GM19395 (cell line): ENCODE measurements around the gene IL3.

Experiments used
- ATAC-seq: cut with Tn5 transposase; IDR thresholded peaks from one replicate; pipeline ENCODE4 v1.9.1; 2021; ENCODE audit warnings: mild to moderate bottlenecking, moderate library complexity; ENCODE audit not compliant: unreplicated experiment

Gene IL3

DNA sequence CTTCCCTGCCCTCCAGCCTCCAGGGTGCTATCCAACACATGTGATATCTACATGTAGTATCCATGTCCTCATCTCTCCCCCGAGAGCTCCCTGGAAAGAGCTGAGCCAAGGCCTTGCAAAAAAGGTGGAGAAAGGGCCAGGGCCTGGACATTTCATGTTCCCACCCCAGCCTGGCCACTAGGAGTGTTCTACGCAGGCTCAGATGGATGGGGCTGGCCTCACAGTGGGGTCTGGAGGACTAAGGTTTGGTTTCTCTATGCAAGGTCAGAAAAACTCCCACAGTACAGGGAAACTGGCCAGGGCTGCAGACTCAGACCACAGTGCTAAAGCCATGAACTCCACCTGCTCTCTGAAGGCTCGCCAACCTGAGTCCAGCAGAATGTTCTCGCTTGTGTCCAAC, 11.6 kb downstream of the IL3 start:
- no peak for ATAC-seq

DNA sequence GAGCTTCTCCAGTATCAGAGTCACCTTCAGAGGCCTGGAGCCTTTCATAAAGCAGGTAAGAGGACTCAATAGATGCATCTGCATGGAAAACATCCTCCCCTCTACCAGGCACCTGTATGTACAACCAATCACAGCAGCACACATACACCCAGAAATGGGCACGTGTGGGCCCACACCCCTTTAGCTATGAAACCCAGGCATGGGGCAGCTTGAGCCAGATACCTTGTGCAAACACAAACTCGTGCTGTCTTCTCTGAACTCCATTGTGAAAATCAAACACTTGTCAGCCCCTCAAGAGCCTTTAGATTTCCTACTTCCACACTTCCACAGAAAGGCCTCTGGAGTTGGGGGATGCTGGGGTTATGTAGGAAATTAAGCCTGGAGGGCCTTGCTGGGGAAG, 12.1 kb downstream of the IL3 start:
- no peak for ATAC-seq

DNA sequence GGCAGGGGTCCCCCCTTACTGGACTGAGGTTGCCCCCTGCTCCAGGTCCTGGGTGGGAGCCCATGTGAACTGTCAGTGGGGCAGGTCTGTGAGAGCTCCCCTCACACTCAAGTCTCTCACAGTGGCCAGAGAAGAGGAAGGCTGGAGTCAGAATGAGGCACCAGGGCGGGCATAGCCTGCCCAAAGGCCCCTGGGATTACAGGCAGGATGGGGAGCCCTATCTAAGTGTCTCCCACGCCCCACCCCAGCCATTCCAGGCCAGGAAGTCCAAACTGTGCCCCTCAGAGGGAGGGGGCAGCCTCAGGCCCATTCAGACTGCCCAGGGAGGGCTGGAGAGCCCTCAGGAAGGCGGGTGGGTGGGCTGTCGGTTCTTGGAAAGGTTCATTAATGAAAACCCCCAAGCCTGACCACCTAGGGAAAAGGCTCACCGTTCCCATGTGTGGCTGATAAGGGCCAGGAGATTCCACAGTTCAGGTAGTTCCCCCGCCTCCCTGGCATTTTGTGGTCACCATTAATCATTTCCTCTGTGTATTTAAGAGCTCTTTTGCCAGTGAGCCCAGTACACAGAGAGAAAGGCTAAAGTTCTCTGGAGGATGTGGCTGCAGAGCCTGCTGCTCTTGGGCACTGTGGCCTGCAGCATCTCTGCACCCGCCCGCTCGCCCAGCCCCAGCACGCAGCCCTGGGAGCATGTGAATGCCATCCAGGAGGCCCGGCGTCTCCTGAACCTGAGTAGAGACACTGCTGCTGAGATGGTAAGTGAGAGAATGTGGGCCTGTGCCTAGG, 13.0 kb downstream of the IL3 start, which contains the start of gene CSF2:
CSF2 (plus strand) TSS at position 559 of the 783 bp plus-strand sequence; CDS start at position 594, 35 bp downstream.
- no peak for ATAC-seq

DNA sequence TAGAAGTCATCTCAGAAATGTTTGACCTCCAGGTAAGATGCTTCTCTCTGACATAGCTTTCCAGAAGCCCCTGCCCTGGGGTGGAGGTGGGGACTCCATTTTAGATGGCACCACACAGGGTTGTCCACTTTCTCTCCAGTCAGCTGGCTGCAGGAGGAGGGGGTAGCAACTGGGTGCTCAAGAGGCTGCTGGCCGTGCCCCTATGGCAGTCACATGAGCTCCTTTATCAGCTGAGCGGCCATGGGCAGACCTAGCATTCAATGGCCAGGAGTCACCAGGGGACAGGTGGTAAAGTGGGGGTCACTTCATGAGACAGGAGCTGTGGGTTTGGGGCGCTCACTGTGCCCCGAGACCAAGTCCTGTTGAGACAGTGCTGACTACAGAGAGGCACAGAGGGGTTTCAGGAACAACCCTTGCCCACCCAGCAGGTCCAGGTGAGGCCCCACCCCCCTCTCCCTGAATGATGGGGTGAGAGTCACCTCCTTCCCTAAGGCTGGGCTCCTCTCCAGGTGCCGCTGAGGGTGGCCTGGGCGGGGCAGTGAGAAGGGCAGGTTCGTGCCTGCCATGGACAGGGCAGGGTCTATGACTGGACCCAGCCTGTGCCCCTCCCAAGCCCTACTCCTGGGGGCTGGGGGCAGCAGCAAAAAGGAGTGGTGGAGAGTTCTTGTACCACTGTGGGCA, 13.8 kb downstream of the IL3 start:
- no peak for ATAC-seq

DNA sequence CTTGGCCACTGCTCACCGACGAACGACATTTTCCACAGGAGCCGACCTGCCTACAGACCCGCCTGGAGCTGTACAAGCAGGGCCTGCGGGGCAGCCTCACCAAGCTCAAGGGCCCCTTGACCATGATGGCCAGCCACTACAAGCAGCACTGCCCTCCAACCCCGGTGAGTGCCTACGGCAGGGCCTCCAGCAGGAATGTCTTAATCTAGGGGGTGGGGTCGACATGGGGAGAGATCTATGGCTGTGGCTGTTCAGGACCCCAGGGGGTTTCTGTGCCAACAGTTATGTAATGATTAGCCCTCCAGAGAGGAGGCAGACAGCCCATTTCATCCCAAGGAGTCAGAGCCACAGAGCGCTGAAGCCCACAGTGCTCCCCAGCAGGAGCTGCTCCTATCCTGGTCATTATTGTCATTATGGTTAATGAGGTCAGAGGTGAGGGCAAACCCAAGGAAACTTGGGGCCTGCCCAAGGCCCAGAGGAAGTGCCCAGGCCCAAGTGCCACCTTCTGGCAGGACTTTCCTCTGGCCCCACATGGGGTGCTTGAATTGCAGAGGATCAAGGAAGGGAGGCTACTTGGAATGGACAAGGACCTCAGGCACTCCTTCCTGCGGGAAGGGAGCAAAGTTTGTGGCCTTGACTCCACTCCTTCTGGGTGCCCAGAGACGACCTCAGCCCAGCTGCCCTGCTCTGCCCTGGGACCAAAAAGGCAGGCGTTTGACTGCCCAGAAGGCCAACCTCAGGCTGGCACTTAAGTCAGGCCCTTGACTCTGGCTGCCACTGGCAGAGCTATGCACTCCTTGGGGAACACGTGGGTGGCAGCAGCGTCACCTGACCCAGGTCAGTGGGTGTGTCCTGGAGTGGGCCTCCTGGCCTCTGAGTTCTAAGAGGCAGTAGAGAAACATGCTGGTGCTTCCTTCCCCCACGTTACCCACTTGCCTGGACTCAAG, 14.6 kb downstream of the IL3 start:
- ATAC-seq, result no peak

DNA sequence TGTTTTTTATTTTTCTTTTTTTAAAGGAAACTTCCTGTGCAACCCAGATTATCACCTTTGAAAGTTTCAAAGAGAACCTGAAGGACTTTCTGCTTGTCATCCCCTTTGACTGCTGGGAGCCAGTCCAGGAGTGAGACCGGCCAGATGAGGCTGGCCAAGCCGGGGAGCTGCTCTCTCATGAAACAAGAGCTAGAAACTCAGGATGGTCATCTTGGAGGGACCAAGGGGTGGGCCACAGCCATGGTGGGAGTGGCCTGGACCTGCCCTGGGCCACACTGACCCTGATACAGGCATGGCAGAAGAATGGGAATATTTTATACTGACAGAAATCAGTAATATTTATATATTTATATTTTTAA, 15.2 kb downstream of the IL3 start:
- ATAC-seq, result no peak

DNA sequence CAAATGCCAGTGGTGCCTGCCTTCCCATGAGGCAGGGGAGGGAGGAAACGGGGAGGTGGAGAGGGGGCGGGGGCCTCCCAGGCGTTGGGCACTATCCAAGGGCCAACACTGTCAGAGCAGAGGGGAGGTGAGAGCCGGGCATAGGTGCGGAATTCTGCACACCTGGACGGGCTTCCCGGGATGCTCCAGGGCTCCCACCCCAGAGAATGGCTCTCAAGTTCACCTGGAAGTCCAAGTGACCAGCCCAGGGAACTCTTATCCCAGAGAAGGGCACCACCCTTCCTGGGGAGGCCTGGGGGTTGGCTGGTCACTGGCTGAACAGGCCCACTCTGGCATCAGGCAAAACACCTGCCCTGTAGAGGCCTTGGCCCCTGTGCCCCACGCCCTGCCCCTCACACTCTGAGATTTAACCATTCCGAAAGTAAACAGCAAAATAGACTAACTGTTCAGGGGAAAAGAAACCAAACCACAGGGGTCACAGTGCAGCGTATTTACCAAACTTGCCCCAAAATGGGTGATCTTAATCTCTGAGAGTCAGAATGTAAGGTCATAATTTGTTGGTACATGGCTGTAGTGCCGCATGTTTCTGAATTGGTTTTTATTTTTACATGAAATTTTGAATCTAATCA, 15.9 kb downstream of the IL3 start:
- ATAC-seq, result no peak

DNA sequence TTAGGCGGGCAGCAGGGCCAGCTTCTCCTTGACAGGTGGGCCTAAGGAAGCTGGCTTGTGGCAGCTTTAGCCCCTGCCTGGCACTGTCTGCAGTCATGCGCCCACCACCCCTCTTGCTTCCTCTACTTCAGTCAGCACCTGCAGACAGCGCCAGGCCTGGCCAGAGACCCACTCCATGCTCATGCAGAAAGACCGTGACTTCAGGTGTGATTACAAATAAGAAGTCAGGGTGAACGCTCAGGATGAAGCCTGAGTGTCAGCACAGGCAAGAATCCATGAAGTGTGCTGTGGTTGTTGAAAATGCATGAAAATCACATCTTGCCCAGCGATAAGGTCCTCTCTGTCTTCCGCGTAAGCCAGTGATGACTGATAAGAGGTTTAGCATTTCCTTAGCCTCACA, 16.5 kb downstream of the IL3 start:
- no peak for ATAC-seq

DNA sequence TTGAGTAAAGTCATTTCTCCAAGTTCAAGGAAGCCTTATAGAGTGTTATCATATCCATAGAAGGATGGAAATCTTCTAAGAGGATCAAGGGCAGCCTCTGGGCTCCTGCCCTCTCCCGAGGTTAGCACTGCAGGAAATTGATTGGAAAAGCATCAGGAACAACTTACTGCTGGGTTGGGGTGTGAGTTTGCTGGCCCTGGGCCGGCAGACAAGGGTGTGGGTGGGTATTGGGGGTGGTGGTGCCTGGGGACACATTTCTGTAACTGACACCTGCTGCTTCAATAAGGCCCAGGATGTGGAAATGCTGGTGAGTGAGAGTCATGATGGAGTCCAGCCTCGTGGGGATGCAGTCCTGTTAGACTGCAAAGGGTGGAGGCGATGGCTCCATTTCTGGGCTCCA, 18.6 kb downstream of the IL3 start:
- no peak for ATAC-seq

DNA sequence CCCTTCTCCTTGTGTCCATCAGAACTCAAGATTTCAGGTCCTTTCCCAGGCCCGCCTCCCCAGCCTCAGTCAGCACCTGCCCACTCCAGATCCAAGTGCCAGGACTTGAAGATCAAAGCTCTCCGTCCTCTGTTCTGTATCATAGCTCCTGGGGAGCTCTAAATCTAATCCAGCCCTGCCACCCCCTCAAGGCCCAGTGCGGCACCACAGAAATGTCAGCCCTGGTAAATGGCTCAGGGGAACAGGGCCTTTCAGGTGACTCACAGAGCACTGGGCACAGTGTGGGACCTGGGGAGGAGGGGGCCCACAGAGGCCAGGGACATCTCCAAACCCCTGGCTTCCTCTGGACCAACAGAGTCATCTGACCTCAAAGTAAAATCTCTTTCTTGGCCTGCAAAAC, 19.2 kb downstream of the IL3 start:
- no peak for ATAC-seq

DNA sequence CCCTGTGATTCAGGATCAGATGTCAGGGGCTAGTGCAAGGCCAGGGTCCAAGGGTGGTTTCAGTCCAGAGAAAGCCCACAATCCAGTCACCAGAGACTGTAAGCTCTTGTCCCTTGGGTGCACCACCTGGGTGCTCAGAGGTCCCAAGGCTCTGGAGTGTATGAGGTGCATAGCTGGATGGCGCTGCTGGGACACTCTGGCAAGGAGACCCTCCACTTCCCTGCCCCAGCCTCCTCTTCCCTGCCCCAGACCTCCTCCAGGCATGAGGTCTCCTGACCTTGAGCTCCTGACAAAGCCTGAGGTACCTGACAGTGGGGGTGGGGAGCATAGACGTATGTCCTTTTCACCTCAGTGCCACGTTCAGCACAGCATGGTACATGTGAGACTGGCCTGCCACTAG, 20.1 kb downstream of the IL3 start:
- ATAC-seq, result no peak

DNA sequence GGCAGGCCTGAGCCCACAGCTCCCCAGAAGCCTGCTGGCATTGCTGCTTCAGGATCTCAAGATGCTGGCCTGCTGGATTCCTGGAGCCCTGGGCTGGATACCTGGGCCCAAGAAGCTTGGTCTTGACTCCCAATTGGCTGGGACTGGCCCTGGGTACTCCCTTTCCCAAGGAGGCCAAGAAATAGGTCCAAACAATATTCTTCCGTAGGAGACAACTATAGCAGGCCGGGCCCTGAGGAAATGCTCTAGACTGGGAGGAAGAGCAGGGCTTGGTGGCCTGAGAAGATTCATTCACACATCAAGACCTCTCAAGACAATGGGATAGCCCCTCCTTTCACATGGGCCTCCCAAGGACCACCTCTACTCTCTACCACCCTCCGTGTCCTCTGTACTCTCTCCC, 21.0 kb downstream of the IL3 start:
- ATAC-seq, result no peak

DNA sequence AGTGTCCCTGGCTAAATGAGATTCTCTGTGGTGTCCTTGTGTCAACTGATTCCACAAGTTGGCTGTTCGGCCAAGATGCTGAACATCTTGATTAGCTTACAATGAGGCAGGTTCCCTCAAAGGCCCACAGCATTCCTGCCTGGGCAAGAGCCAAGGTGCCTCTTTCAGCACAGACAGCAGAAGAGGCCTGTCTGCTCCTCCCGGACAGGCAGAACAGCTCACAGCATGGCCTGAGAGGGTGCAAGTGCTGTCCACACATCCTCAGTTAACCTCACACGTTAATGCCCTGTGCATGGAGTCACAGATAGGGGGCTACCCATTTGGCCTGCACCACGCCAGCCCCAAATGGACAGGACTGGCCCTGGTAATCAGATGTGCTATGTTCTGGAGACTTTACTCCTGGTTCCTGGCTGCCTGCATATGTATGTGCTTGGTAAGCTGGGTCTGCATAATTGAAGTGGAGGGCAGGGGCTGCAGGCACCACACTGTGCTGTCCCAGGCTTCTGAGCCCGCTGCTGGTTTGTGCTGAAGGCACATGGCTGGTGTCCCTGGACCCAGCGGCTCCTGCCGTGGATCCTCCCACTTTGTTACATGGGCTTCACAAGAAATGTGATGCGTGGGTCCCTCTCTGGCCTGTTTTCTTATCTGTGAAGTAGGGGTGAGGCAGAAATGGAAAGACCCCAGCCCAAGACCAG, 22.0 kb downstream of the IL3 start:
- ATAC-seq, result no peak

DNA sequence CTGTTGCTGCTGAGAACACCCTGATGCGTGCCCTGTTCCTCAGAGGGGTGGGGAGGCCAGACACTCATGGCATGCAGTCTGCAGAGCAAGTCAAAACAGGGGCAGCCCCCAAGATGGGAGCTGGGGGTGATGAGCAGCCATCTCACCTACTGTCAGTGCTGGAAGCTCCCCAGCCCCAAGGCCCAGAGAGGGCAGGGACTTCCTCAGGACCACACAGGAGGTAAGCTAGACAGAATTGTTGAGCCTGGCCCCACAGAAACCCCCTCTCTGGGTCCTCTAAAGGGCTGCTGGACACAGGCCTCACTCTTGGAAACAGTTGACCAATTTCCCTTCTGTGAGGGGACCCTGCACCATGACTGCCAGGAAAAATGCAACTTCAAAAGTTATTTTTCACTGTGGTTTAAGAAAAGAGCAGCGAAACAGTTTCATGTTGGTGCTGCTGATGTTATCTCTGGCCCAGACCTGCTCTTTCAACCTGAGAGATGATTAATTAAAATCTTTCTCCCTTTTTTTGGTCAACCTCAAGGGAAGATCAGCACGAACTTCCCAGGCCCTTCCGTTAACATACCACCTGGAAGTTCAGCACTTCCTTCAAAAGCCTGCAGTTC, 22.7 kb downstream of the IL3 start:
- ATAC-seq, result no peak

DNA sequence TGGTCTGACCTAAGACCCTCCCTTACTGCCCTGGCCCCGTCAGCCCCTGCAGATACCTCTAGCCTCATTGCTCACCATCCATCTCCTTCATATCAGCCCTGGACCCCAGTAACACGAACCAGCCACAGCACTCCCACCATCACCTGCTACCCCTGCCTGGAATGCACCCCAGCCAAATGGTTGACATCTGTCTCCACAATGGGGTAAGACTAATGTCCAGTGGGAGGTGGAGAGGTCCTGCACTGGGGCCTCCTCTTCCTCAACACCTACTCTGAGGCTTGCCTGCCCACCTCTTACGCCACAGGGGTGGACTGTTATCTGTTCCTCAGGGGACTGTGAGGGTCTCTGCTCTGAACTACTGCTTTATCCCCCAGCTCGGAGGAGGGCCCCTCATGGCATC, 25.2 kb downstream of the IL3 start:
- ATAC-seq, result no peak

DNA sequence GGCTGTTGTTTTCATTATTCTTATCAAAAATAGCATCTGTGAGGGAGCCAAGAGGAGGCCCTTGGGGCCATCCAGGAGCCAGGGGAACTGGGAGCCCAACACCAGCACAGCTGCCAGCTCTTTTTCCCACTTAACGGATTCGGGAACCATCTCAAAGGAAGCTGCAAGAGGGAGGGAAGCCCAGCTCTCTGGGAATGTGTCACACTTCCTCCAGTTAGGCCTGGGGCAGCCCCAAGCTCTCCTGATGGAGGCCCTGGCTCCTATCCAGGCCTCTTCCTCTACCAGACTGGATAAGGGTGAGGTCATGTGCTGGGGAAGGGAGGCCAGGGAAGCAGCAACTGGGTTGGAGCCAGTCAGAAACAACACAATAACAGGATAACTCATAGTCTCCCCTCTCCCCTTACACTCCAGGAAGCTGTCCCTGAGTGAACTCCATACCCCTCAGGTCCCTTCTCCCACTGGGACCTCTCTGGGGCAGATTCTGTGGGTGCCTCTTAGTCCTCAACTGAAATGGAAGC, 25.9 kb downstream of the IL3 start:
- no peak for ATAC-seq

DNA sequence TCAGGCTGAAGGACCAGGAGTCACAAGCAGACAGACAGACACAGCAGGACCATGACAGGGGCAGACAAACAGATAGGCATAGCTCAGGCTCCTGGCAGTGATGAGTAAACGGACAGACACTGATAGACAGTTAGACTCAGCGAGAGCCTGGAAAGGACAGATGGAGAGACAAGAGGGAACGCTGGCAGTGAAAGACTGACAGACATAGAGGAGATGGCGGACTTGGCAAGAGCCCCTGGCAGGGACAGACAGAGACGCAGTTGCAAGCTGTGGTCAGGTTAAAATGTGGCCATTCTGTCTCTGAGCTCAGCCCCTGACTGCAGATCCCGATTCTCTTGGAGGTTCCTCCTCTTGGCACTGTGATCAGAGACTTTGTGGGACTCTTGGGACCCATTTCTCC, 26.7 kb downstream of the IL3 start:
- ATAC-seq, result no peak

DNA sequence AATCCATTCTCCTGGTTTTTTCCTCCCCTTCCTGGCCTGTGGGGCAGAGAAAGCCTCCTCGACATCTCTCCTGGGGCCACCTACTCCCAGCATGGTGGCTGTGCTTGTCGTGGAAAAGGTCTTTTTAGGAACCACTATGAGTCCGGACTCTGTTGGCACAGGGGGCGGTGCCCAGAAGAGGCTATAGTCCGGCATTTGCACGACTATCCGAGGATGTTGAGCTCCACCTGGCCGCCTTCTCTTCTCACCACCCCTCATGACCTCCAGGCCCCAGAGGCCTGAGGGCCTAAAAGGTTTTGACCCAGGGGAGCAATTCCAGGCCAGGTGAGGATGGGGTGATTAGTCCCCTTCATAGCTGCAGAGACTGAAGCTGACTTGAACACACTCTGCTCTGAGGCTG, 27.2 kb downstream of the IL3 start:
- no peak for ATAC-seq

DNA sequence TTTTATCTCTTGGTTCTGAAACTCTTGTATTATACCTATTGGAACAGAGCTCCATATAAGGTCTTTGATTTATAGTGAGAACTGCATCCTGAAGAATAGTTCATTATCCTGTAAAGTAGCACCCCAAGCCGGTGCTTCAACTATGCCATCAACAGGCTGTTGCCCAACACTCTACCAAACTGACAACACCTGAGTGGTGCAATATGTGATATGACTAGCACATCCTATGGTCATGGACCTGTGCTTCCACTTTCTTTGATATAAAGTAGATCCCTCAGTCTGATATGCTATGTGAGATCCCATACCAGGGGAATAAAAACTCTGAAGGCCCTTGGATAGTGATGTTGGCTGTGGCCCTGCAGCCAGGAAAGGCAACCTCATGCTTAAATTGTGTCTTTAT, 28.9 kb downstream of the IL3 start:
- no peak for ATAC-seq

DNA sequence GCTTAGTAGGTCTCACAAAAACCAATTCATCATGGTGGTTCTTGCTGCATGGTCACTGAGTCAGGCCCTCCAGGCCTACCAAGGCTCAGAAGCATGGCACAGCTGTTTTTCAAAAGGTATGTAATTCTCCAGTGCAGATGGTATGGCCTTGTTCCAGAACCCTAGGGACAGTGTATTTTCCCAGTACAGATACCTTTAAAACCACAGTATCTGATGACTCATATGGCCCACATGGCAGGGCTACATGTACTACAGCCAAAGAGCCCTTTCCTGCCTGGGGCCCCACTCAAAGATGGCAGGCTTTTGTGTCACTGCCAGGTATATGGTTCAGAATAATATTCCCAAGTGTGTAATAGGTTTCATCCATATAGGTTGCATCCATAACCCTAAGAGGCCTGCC, 29.7 kb downstream of the IL3 start:
- no peak for ATAC-seq
